HG03095 (cell line): ENCODE data around the gene ABTB2.

Experiments used
- ATAC-seq: cut with Tn5 transposase; IDR thresholded peaks from one replicate; pipeline ENCODE4 v1.9.1; 2021; ENCODE audit warnings: moderate library complexity; ENCODE audit not compliant: unreplicated experiment

Gene ABTB2

DNA sequence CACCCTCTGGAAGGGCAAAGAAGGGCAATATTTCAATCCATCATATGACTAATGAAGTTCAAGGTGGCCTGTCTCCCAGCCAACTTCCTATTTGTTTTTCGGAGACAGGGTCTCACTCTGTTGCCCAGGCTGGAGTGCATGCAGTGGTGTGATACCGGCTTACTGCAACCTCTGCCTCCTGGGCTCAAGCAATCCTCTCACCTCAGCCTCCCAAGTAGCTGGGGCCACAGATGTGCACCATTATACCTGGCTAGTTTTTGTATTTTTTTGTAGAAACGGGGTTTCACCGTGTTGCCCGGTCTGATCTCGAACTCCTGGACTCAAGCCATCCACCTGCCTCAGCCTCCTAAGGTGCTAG, 13.4 kb downstream of the ABTB2 start:
- ATAC-seq, result no peak

- ATAC-seq, result no peak
These were observed 14.1 kb downstream of the ABTB2 start for GRCh38 chr11:34343686-34344085.

GRCh38 chr11:34343153-34343552, 14.7 kb downstream of the ABTB2 start:
- ATAC-seq, result no peak

GRCh38 chr11:34341931-34342533, 15.8 kb downstream of the ABTB2 start:
- ATAC-seq, result no peak

- no peak for ATAC-seq
These were observed 16.7 kb downstream of the ABTB2 start for GRCh38 chr11:34341096-34341495.

- ATAC-seq, result no peak
These were observed 17.2 kb downstream of the ABTB2 start for GRCh38 chr11:34340653-34341052.

GRCh38 chr11:34339149-34340064, 18.4 kb downstream of the ABTB2 start:
- ATAC-seq, result no peak

DNA sequence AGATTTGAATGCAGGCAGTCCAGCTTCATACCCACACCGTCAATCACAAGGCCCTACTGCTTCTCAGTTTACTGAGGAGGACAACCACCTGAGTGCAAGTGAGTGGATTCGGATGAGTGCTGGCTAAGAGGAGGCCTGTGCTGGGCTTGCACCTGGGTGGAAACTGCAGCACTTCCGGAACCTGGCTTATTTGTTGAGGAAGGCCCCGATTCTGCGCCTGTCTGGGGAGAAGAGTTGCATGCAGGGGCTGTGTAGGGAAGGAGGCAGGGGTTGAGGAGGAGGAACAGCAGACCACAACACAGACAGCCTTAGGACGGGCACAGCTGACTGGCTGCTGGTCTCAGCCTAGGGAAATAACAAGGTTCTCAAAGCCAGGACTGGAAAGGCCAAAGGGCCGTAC, 20.8 kb downstream of the ABTB2 start:
- ATAC-seq, result no peak

DNA sequence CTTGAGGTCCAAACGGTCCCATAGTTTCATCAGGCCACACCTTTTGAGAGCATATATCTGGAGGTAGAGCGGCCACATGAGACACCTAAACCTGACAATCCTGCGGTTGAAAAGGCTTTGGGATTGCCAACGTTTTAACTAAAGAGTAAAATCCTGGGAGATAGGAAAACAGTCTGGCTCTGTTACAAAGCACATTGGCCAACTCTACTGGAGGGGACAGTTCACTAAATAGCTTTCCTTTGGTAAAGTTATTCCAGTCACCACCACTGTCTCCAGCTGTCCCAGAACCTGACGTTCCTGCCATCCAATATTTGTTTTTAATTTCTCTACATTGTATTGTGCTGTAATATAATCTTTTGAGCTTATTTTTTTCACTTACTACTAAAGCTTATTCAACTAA, 22.0 kb downstream of the ABTB2 start:
- no peak for ATAC-seq

DNA sequence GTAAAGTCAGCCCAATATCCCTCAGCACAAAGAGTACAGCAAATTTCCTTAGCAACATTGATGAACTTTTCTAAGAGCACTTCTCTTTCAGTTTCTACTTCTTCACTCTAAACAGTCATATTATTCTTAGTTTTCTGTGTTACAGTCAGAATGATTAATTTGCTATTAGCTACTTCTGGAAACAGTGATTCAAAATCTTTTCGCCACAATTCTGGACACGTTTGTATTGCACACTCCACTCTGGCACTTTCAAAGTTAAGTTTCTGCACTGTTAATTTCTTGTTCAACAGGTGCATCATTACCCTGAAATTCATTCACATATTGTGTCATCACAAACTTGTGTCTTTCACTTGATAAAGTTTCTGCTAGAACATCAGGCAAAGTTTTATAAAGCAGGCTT, 22.5 kb downstream of the ABTB2 start:
- no peak for ATAC-seq

GRCh38 chr11:34333787-34334186, 24.0 kb downstream of the ABTB2 start:
- ATAC-seq, result no peak

DNA sequence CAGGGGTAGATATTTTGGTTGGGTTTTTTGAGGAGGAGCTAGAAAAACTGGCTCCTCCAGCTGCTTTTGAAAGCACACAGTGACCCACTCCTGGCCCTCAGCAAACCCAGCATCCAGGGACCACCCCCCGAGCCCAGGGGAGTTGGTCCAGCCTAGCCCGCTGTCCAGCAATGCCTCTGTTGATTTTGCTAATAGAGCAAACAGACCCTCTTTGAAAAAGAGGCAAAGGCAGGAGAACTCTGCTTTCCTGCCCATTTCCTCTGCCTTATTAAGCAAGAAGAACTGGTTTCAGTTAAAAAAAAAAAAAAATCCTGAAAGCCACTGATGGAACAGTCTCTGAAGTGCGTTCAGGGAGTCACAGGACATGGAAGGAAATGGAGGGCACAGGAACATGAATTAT, 25.3 kb downstream of the ABTB2 start:
- ATAC-seq, result no peak

DNA sequence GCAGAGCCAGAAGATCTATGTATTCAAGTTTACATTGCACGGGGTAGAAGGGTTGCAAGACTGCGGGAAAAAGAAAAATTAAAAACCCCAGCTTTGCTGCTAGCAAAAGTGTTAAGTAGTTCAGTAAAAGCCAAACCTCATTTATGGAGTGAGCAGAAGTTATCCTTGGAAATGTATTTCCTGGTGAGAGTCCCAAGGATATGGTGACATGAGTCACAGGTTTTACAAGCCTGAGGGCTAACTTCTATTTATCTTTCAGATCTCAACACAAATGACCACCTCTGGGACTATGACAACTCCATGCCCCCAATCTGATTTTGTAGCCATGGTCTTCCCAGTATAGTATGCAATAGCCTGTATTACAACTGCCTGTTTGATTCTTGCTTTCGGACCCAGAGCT, 26.1 kb downstream of the ABTB2 start:
- ATAC-seq, result no peak

GRCh38 chr11:34331329-34331728, 26.5 kb downstream of the ABTB2 start:
- no peak for ATAC-seq

DNA sequence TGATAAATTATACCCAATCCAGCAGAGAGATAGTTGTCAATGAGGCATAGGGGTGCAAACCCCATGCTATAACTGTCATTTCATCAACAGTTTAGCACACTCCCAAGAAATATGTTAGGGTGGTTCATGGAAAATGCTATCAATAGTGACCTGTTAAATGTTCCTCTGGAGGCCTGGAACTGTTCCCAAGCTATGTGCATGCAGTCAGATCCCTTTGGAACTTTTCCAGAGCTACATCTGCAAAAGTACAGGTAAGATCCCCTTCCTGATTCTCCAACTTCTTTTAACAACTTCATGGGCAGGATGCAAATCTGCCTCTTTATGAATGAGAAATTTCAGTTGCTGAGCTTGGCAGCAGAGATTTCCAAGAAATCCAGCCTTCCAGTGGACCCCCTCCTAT, 27.2 kb downstream of the ABTB2 start:
- no peak for ATAC-seq

DNA sequence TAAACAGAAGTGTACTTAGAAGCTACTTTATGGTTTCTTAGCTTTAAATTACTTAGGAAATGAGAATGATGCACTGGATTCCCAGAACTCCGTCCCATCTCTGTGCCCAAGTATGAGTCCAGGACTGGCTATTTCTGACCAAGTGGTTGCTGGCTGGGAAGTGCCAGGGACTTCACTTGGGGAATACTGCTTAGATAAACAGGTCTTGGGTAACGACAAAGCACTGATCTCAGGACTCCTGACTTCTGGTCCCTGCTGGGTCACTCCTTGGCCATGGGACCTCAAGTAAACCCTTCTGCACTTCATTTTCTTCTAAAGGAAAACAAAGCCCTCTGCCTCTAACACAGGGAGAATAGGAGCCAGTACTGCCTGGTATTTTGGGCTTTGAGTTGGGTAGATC, 27.9 kb downstream of the ABTB2 start:
- ATAC-seq, result no peak

GRCh38 chr11:34328632-34328910, 29.2 kb downstream of the ABTB2 start:
- ATAC-seq, result no peak

DNA sequence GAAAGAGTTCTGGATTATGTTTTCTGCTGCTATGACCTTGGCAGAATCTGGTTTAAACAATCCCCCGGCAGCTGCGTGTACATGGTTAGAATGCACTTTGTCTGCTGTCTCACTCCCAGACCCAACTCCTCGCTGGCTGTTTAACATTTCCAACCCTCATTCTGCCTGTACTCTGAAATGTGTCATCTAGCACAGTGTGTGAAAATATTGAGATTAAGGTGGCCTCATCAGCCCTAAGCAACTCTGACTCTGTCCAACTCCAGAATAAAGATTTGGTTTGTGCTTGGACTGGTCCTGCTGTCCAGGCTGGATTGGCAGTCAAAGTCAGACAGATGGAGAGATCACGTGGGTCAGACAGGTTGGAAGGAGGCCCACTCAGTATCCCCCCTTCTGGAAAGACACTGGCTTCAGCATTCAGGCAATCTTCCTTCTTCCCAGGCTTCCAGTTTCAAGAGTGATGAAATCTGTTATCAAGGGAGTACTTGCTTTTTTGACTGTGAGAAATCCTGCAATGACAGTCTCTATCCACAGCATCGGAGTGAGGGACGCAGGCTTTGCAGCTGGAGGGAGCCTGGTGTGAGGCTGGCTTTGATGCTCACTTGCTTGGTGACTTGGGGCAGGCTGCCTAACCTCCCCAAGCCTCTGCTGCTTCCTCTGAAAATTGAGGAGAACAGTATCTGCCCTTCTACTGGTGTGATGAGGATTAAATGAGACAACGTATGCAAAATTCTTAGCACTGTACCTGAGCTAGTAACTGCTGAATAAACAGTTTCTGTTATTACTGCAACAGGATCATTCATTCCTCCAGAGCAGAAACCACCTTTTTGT, 29.8 kb downstream of the ABTB2 start:
- ATAC-seq, result no peak

GRCh38 chr11:34324466-34324865, 33.3 kb downstream of the ABTB2 start:
- ATAC-seq, result no peak

DNA sequence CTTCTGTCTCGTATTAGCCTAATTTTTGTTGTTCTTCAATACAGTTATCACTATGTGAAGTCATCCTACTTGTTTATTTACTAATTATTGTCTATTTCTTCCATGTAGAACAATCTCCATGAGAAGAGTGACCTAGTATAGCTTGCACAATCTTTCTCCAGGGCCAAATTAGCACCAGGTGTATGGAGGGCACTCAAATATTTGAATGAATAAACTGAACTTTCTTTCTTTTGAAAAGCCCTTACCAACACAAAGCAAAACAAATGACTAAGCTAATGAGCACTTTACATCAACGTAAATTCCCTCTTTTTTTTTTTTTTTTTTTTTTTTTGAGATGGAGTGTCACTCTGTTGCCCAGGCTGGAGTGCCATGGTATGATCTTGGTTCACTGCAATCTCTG, 34.2 kb downstream of the ABTB2 start:
- no peak for ATAC-seq

- no peak for ATAC-seq
These were observed 39.4 kb downstream of the ABTB2 start for GRCh38 chr11:34318111-34319037.
